Neural progenitor cell (in vitro differentiated cells): ENCODE measurements around the gene MORN1. TPM values are rescaled to one million over a fixed set of nuclear protein-coding genes. Genes with fewer than 3 reads are reported as not detected.

Experiments used
- DNase-seq: peaks from one replicate; pipeline ENCODE4 v3.0.0-alpha.2; 2016; ENCODE audit warnings: low spot score
- H2AFZ ChIP-seq: fragments of 200-600 bp; sonication (generic); replicated peaks from 2 replicates; pipeline ENCODE4 v1.6.1; 2016; ENCODE audit warnings: antibody characterized with exemption
- H3F3A ChIP-seq: fragments of 200-600 bp; sonication (generic); 2 replicates; pipeline ENCODE4 v1.6.1; 2016; ENCODE audit warnings: antibody characterized with exemption, low read depth
- H3K27ac ChIP-seq: fragments of 200-600 bp; sonication (generic); 2 replicates; pipeline ENCODE4 v1.5.1; 2016; ENCODE audit warnings: mild to moderate bottlenecking
- H3K27me3 ChIP-seq: fragments of 200-600 bp; sonication (generic); 2 replicates; pipeline ENCODE4 v1.6.1; 2016; ENCODE audit warnings: mild to moderate bottlenecking, moderate library complexity
- H3K36me3 ChIP-seq: fragments of 200-600 bp; sonication (generic); 2 replicates; pipeline ENCODE4 v1.5.1; 2016
- H3K4me1 ChIP-seq: fragments of 200-600 bp; sonication (generic); 2 replicates; pipeline ENCODE4 v1.6.1; 2016; ENCODE audit warnings: mixed run types
- H3K4me2 ChIP-seq: fragments of 200-600 bp; sonication (generic); 2 replicates; pipeline ENCODE4 v1.6.1; 2016
- H3K4me3 ChIP-seq: fragments of 200-600 bp; sonication (generic); 2 replicates; pipeline ENCODE4 v1.5.1; 2016
- H3K79me2 ChIP-seq: fragments of 200-600 bp; sonication (generic); 2 replicates; pipeline ENCODE4 v1.6.1; 2016; ENCODE audit warnings: low read depth
- H3K9ac ChIP-seq: fragments of 200-600 bp; sonication (generic); 2 replicates; pipeline ENCODE4 v1.6.1; 2016
- H3K9me3 ChIP-seq: fragments of 200-600 bp; sonication (generic); 2 replicates; pipeline ENCODE4 v1.5.1; 2016; ENCODE audit warnings: low read depth
- H4K20me1 ChIP-seq: fragments of 200-600 bp; sonication (generic); 2 replicates; pipeline ENCODE4 v1.6.1; 2016; ENCODE audit warnings: low read depth
- H3K27ac Mint-ChIP-seq: 3 replicates; pipeline ENCODE4 v1.8.0; 2021; ENCODE audit warnings: mixed read lengths
- H3K27me3 Mint-ChIP-seq: 2 replicates; pipeline ENCODE4 v1.8.0; 2022; ENCODE audit warnings: low read depth, mild to moderate bottlenecking, inconsistent platforms, moderate library complexity, mixed read lengths; ENCODE audit not compliant: insufficient read depth
- H3K36me3 Mint-ChIP-seq: 3 replicates; pipeline ENCODE4 v1.8.0; 2021; ENCODE audit warnings: mixed read lengths
- H3K4me1 Mint-ChIP-seq: 3 replicates; pipeline ENCODE4 v1.8.0; 2021; ENCODE audit warnings: mixed read lengths
- H3K4me3 Mint-ChIP-seq: 3 replicates; pipeline ENCODE4 v1.8.0; 2021; ENCODE audit warnings: mild to moderate bottlenecking, moderate library complexity, mixed read lengths
- H3K9me3 Mint-ChIP-seq: 3 replicates; pipeline ENCODE4 v1.8.0; 2020; ENCODE audit warnings: mixed read lengths
- EZH2 ChIP-seq: fragments of 200-600 bp; sonication (generic); IDR thresholded peaks from 2 replicates; pipeline ENCODE4 v1.6.1; 2017; ENCODE audit warnings: antibody characterized with exemption, mild to moderate bottlenecking, moderate library complexity
- EZH2phosphoT487 ChIP-seq: fragments of 200-600 bp; sonication (generic); IDR thresholded peaks from 2 replicates; pipeline ENCODE4 v1.6.1; 2017; ENCODE audit warnings: antibody characterized with exemption
- total RNA-seq: library from RNA; depleted of rRNA; stranded (reverse); fragments of >200 nt; gene quantifications from 2 replicates; pipeline ENCODE4 v1.2.3, GENCODE V29; 2015; ENCODE audit warnings: low replicate concordance
- TF ChIP-seq, protein P1 (sequence below): fragments of 200-600 bp; sonication (generic); IDR thresholded peaks from 2 replicates; pipeline ENCODE4 v1.5.1; 2017; ENCODE audit warnings: antibody characterized with exemption, mild to moderate bottlenecking

Gene MORN1
- total RNA-seq, 1 donor from 2014 or later, result 7.0 TPM

- peaks cover 10% of the 10 kb centered on the region for H3K27me3 Mint-ChIP-seq
- H3K9me3 ChIP-seq, result no peaks in the 10 kb centered on the region
- H4K20me1 ChIP-seq, result no peaks in the 10 kb centered on the region
- no peak overlapping the region for H2AFZ ChIP-seq
- no peaks in the 10 kb centered on the region for H3F3A ChIP-seq
- no peaks in the 10 kb centered on the region for H3K4me1 ChIP-seq
- H3K4me3 Mint-ChIP-seq, result no peak overlapping the region
- no peaks in the 10 kb centered on the region for H3K36me3 ChIP-seq
- H3K4me3 ChIP-seq, result no peak overlapping the region
- H3K79me2 ChIP-seq, result no peaks in the 10 kb centered on the region
- H3K9ac ChIP-seq, result no peak overlapping the region
- no peak overlapping the region for H3K27ac Mint-ChIP-seq
- no peak for TF ChIP-seq EZH2phosphoT487
- TF ChIP-seq, protein P1, sequence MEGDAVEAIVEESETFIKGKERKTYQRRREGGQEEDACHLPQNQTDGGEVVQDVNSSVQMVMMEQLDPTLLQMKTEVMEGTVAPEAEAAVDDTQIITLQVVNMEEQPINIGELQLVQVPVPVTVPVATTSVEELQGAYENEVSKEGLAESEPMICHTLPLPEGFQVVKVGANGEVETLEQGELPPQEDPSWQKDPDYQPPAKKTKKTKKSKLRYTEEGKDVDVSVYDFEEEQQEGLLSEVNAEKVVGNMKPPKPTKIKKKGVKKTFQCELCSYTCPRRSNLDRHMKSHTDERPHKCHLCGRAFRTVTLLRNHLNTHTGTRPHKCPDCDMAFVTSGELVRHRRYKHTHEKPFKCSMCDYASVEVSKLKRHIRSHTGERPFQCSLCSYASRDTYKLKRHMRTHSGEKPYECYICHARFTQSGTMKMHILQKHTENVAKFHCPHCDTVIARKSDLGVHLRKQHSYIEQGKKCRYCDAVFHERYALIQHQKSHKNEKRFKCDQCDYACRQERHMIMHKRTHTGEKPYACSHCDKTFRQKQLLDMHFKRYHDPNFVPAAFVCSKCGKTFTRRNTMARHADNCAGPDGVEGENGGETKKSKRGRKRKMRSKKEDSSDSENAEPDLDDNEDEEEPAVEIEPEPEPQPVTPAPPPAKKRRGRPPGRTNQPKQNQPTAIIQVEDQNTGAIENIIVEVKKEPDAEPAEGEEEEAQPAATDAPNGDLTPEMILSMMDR, result no peak
- no peak for TF ChIP-seq EZH2
- no peak for DNase-seq
- no peak overlapping the region for H3K27ac ChIP-seq
- H3K4me1 Mint-ChIP-seq, result peaks cover 13% of the 10 kb centered on the region
- H3K36me3 Mint-ChIP-seq, result no peaks in the 10 kb centered on the region
- no peak overlapping the region for H3K4me2 ChIP-seq
- H3K9me3 Mint-ChIP-seq, result no peaks in the 10 kb centered on the region
- no peaks in the 10 kb centered on the region for H3K27me3 ChIP-seq
Measured at GRCh38 chr1:2337081-2337480, 54.3 kb downstream of the MORN1 start.

GRCh38 chr1:2336499-2336898 lies 54.9 kb downstream of the MORN1 start:
- H3K27ac ChIP-seq, result no peak overlapping the region
- no peaks in the 10 kb centered on the region for H3K27me3 ChIP-seq
- Mint-ChIP-seq H3K4me1 (peaks cover 13% of the 10 kb centered on the region), H3K27ac (no peak overlapping the region), H3K36me3 (no peaks in the 10 kb centered on the region), H3K27me3 (peaks cover 10% of the 10 kb centered on the region), H3K4me3 (no peak overlapping the region), H3K9me3 (no peaks in the 10 kb centered on the region)
- no peaks in the 10 kb centered on the region for H3K79me2 ChIP-seq
- no peak overlapping the region for H3K9ac ChIP-seq
- no peak for DNase-seq
- H3K4me2 ChIP-seq, result no peak overlapping the region
- no peaks in the 10 kb centered on the region for H3K36me3 ChIP-seq
- H4K20me1 ChIP-seq, result no peaks in the 10 kb centered on the region
- no peaks in the 10 kb centered on the region for H3F3A ChIP-seq
- H2AFZ ChIP-seq, result no peak overlapping the region
- H3K9me3 ChIP-seq, result no peaks in the 10 kb centered on the region
- H3K4me3 ChIP-seq, result no peak overlapping the region
- H3K4me1 ChIP-seq, result no peaks in the 10 kb centered on the region
- no peak for TF ChIP-seq EZH2phosphoT487
- TF ChIP-seq EZH2, result no peak
- TF ChIP-seq, protein P1, result no peak

- no peaks in the 10 kb centered on the region for H3K9me3 Mint-ChIP-seq
Measured at GRCh38 chr1:2335721-2336455, 55.5 kb downstream of the MORN1 start.

More at GRCh38 chr1:2335721-2336455, 55.5 kb downstream of the MORN1 start:
- no peak overlapping the region for H3K4me3 Mint-ChIP-seq
- H3K4me3 ChIP-seq, result no peak overlapping the region
- H3K36me3 Mint-ChIP-seq, result no peaks in the 10 kb centered on the region
- H3K79me2 ChIP-seq, result no peaks in the 10 kb centered on the region
- peaks cover 7% of the 10 kb centered on the region for H3K27me3 Mint-ChIP-seq
- no peaks in the 10 kb centered on the region for H4K20me1 ChIP-seq
- H3K27ac Mint-ChIP-seq, result no peak overlapping the region
- H3F3A ChIP-seq, result no peaks in the 10 kb centered on the region
- no peak overlapping the region for H2AFZ ChIP-seq
- H3K4me2 ChIP-seq, result no peak overlapping the region
- H3K4me1 ChIP-seq, result no peaks in the 10 kb centered on the region
- no peaks in the 10 kb centered on the region for H3K27me3 ChIP-seq
- H3K36me3 ChIP-seq, result no peaks in the 10 kb centered on the region
- H3K27ac ChIP-seq, result no peak overlapping the region
- H3K9me3 ChIP-seq, result no peaks in the 10 kb centered on the region
- TF ChIP-seq EZH2phosphoT487 (no peak), EZH2 (no peak)
- TF ChIP-seq, protein P1, result no peak
- no peak for DNase-seq
- H3K9ac ChIP-seq, result no peak overlapping the region
- H3K4me1 Mint-ChIP-seq, result peaks cover 13% of the 10 kb centered on the region
